CD4-positive, alpha-beta T cell treated with Interferon gamma for 1 hour (primary cell): ENCODE data around the gene METTL26.

Experiments
- DNase-seq: peaks from one replicate; pipeline ENCODE4 v3.0.0-alpha.2; 2020

METTL26 gene

DNA sequence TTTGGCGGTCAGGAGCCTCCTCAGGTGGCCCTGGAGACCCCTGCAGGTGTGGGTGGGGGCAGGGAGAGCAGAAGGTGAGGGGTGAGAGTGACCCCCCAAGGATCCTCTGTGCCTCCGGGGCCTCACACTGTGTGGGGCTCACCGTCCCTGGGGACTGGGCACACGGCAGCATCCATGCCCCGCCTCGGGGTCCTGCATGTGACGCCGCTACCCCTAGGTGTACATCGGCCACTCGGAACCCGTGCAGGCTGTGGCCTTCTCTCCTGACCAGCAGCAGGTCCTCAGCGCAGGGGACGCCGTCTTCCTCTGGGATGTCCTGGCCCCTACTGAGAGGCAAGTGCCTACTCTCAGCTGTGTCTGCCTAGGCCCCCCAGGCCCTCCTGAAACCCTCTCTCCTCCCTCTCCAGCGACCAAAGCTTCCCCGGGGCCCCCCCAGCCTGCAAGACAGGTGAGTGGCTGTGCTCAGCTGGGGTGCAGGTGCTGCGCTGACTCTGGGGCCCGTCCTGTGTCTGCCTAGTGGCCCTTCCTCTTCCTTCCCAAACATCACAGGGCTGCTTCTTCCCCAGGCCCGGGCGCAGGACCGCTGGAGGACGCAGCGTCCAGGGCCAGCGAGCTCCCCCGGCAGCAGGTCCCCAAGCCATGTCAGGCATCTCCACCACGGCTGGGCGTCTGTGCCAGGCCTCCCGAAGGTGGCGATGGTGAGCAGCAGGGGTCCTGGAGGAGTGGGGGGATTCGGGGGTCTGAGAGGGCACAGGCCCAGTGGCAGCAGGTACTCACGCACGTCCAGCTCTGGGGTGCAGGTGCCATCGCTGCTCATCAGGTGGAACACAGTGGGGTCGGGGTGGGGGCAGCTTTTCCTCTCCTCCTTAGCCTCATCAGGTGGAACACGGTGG, 22.8 kb upstream of the METTL26 start:
- no peak for DNase-seq

DNA sequence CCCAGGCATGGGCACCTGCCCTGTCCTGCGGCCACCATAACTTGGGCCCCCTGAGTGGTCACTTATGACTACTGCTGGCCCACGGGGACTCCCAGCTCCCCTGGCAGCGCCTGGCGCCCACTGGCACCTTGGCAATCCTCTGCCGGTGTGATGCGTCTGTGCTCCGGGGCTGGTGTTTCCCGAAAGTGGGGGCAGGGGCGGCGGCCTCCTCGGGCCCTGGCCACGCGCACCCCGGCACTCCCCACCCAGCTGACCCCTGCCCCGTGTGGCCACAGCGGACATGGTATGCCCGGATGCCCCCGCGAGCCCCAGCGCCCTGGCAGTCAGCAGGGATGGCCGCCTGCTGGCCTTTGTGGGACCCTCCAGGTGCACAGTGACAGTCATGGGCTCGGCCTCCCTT, 21.4 kb upstream of the METTL26 start:
- no peak for DNase-seq

DNA sequence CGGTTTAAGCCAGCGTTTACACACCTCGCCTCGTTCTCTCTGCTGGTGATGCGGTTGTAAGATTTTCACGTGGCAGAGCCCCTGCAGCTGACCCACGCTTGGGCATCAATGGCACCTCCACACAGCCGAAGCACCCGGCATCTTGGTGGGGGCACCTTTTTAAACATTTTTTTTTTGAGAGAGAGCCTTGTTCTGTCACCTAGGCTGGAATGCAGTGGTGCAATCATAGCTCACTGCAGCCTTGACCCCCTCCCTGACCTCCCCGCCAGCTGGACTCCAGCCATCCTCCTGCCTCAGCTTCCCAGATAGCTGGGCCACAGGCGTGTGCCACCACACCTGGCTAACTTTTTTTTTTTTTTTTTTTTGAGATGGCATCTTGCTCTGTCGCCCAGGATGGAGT, 17.9 kb upstream of the METTL26 start:
- no peak for DNase-seq

DNA sequence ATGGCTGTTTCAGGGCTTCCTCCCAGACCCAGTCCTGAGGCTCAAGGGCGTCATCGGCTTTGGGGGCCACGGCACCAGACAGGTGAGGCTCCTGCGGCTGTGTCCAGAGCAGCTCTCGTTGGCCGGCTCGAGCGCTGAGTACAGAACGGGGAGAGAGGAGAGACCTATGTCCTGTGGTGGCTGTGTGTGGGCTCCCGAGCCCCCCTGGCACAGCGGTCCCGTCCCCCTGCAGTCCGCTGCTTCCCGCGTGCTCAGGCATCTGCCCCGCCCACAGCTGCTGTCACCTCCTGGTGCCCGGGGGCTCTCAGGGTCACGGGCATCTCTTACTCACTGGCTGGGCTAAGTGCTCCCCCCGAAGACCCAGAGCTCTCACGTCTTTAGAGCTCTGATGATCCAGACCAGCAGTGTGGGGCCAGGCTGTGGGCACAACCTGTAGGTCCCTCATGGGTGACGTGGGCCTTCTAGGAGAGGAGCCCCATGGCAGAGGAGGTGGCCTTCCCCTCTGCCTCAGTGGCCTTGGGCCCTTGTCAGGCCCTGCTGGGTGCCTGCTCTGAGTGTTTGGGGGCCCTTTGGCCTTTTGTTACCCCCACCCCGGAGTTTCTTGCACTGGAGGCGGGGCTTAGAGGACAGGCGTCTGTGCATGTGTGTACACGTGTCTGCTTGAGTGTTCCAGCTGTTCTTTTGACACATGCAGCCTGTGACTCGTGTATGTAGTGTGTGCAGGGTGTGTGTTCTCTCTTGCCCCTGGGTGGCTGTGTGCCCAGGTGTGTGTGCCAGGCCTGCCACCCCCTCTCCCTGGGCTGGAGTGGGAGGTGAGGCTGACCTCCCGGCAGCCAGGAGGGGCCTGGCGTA, 16.6 kb upstream of the METTL26 start:
- no peak for DNase-seq

DNA sequence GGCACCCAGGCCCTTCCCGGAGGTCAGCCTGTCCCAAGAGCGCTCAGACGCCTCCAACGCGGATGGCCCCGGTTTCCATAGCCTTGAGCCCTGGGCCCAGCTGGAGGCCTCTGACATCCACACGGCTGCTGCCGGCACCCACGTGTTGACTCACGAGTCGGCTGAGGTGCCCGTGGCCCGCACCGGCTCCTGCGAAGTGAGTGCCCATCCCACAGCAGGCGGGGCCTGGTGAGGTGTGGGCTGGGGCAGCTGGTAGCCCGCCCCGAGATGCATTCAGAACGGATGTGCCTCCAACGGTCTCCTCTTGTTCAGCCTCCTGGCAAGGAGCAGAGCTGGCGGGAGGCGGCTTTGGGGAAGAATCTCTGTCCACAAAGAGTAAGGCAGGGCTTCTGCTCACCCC, 15.7 kb upstream of the METTL26 start:
- no peak for DNase-seq

DNA sequence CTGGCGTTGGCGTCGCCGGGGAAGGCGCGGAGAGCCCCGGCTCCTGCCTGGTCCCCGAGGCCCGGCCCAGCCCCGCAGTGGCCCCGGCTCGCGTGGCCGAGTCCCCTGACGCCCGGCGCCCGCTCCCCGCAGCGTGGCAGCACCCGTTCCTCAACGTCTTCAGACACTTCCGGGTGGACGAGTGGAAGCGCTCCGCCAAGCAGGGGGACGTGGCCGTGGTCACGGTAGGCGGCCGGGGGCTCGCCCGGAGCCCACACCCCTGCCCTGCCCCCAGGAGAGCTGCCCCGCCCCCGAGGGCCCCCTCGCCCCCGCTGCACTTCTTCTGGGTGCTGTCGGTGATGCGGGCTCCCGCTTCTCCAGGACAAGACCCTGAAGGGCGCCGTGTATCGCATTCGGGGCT, 13.5 kb upstream of the METTL26 start:
- DNase-seq: no peak

DNA sequence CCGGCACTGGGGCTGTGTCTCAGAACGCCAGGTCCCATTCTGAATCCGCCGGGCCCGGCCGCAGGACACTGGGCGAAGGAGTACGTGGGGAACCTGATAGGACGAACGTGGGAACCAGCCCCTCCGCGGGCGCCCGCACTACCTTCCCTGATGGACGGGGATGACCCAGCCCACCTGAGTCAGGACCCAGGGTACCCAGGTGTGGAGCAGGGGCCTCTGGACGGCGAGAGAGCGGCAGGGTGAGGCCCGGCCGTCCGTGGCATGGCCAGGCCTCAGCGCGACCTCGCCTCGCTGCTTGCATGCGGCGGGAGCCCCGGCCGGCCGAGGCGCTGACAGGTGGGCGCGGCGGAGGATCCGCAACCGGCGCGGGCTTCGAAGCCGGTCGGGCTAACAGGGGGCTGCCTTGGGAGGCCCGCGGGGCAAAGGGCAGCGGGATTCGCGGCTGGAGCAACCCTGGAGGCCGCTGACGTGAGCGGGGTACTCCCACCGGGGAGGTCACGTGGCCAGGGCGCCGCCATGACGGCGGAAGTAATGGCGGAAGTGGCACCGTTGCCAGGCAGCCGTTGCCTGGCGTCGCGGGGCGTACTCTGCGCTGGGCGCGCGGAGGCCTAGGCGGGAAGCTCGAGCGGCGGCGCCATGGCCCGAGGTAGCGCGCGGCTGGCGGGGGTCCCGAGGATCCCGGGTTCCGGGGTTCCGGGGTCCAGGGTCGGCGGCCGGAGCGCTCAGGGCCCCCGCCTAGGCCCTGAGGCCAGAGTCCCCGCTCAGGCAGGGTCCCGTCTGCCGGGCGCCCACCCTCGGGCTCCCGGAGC, 12.9 kb upstream of the METTL26 start, which contains the start of gene WDR90:
TSS of gene WDR90 (plus strand) at position 585 of the 809 bp plus-strand sequence. CDS start at position 637, 52 bp downstream.
- peak; percentile 87 for DNase-seq

DNA sequence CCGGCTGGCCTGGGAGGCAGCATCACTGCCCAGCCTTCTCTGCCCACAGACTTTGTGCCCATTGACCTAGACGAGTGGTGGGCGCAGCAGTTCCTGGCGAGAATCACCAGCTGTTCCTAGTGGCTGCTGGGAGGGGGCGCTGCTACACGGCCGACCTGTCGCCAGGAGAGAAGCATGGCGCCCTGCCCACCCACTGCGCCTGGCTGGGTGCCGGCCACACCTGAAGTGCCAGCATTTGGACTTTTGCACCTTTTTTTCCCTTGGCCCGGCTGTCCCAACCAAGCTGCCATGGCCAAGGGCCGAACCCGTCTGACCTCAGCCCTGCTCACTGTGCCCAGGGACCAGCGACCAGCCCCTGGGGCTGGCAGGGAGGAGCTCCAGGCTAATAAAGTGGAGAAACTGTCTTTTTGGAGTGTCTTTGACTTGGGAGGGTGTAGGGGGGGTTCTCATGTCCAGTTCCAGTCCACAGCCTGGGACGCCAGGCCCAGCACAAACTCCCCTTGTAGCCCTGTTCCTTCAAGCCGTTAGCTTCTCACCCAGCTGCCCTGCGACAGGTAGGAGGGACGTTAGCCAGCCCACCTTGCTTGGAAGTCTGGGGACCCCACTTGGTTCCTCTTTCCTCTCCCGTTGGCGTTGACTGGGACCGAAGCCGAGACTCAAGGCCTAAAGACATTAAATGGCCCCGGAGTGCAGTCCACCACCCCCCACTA, 12.1 kb upstream of the METTL26 start:
- DNase-seq: no peak

DNA sequence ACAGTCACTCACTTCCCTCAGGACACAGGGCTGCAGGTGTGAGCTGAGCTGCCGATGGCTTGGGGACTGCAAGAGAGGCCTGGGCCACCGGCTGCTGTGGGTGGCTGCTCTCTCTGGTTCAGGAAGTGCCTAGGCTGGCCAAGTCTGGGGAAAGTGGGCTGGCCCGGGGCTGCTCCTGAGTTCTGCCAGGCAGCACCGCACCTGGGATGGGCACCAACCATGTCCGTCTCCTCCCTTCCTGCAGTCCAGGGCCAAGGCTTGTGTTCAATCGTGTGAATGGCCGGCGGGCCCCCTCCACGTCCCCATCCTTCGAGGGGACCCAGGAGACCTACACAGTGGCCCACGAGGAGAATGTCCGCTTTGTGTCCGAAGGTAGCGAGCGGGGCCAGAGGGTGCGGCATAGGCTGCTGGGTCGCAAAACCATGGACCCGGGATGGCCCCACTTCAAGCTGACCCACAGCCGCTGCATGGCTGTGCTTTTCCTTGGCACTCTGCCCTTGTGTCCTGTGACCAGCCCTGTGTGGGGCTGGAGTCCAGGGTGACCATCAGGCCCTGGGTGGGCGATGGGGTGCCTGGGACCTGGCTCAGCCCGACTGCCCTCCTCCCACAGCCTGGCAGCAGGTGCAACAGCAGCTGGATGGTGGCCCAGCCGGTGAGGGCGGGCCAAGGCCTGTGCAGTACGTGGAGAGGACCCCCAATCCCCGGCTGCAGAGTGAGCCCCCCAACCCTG, 11.2 kb upstream of the METTL26 start:
- no peak for DNase-seq

DNA sequence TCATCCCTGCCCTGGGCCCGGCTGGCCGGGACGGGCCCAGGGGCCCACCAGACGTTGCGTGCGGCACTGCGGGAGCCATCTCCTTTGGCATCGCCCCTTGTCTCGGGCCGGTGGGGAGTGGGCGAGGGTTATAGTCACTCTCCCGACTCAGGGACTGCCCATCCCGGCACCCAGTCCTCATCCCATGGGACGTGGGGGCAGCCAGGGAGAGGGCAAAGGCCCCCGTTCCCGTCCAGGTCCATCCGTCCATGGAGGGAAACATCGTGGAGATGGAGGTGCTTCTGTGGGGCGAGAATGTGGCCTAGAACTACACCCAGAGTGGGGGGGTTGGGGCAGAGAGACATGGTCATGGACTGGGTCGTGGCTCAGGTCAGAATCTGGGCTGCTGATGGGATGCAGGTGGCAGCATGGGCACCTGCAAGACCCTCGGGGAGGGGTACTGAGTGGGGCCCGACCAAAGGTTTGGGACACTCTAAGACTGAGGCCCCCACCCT, 10.6 kb upstream of the METTL26 start:
- DNase-seq: no peak

DNA sequence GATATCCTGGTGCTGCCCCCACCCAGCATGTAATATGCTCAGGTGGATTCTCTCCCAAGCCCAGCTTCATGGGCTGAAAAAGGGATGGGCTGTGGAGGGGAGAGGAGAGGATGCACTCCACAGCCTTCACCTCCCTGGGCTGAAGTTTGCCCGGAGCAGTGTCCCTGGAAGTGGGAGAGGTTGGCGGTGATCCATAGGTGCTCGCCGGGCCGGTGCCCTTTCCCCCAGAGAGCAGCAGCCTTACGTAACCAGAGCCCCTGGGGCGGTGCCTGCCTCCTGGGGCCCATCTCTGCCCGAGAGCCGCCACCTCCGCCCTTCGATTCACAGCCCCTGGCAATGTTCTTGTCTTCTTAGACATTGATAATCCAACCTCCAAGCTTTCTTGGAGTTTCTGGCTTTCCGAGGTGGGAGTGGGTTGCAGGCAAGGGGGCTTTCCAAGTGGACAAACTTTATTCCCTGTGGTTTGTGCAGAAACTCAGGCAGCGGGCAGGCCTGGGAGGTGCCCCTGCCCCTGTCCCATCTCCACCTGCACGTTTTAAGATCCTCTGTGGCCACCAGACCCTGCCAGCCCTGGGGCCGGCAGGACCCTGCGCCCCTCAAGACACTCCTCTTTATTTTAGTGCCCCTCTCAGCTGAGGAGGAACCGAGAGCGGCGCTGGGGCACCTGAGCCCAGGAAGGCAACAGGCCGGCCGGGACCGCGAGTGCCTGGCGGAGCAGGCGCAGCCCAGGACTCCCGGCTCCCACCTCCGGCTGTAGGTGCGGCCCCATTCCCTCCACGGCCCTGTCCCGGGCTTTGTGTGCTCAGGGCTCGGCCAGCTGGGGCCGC, 10.0 kb upstream of the METTL26 start:
- DNase-seq: no peak

DNA sequence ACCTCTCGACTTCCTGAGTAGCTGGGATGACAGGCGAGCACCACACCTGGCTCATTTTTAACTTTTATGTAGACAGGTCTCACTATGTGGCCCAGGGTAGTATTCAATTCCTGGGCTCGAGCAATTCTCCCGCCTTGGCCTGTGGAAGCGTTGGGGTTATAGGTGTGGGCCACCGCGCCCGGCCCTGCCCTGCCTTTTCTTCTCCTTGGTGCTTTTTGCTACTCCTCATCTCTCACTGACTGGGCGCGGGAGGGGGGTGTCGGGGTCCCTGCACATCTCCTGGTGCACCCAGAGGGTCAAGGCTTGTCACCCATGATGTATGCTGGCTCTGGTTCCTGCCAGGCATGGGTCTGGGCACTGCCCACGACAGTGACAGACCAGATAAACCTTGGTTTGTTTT, 8.5 kb upstream of the METTL26 start:
- no peak for DNase-seq

DNA sequence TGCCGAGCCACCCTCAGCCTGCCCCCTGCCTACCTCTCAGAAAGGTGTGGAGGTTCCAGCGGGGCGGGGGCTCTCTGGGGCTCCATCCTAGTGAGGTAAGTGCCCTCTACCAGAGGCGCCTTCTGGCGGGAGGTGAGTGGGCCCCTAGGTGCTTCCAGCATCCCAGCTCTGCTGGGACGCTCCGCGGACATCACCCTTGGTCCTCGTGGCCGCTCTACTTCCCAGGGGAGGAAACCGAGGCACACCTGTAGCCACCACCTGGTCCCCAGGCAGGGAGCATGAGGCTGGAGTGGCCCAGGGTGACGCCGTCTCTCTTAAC, 6.9 kb upstream of the METTL26 start:
- DNase-seq: no peak

DNA sequence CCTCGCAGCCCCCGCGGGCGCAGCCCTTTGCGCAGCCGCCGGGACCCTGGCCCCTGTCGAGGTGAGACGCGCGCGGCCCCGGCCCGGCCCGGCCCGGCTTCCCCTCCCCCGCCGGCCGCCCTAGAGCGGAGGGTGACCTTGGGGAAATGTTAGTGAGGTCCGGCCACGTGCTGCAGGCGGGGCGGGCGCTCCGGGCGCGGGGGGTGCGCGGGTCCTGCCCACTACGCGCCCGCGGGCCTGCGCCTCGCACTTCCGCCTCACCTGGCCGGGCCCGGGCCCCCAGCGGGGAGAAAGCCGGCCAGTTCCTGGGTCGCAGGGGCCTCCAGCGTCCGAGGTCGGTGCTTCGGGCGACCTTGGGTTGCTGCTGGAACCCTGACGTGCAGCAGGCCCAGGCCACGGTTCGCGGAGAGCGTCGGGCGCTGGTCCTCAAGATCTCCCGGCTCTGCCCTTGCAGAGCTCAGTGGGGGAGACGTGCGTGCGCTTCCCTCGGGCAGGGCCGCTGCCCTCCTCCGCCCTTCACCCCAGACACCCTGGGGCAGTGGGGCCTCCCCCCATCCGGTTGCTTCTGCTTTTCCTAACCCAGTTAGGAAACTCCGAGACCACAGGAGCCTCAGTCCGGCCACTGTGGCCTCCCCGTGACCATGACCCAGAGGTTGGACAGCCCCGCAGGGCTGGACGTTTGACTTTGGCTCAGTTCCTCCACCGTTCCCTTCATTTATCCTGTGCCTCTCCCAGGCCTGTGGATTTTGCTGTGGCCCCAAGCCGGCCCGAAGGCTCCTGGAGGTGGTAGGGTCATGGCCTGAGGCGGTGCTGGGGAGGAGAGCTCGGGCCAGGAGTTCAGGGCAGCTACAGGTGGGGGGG, 6.3 kb upstream of the METTL26 start:
- peak; percentile 54 for DNase-seq

DNA sequence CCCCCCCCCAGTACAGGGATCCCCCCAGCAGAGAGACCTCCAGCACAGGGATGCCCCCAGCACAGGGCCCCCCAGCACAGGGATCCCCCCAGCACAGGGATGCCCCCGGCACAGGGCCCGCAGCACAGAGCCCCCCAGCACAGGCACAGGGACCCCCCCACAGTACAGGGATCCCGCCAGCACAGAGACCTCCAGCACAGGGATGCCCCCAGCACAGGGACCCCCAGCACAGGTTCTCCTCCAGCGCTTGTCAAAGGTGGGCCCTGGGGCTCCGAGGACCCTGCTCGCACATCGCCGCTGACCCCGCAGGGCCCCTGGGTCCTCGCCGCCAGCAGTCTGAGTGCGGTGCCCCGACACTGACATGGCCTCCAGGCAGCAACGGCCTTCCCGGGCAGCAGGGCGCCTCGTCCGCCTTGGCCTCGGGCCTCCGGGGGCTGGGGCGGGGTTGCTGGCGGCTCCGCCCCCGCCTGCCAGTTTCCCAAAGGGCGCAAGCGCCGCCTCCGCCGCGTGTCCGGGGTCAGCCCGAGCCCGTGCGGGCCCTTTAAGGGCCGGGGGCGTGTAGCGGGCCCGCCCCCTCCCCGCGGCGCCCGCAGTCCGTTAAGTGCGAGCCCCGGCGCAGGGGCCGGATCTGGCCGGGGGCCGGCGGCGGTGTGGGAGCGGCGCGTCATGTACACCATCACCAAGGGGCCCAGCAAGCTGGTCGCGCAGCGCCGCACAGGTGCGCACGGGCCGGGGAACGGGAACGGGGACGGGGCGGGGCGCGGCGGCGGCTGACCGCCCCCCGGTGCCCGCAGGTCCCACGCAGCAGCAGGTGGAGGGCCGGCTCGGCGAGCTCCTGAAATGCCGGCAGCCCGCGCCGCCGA, 5.5 kb upstream of the METTL26 start, which contains the start of gene MCRIP2:
TSS of gene MCRIP2 (plus strand) at position 503 of the 863 bp plus-strand sequence. CDS start at position 667, 164 bp downstream.
- peak; percentile 59 for DNase-seq

DNA sequence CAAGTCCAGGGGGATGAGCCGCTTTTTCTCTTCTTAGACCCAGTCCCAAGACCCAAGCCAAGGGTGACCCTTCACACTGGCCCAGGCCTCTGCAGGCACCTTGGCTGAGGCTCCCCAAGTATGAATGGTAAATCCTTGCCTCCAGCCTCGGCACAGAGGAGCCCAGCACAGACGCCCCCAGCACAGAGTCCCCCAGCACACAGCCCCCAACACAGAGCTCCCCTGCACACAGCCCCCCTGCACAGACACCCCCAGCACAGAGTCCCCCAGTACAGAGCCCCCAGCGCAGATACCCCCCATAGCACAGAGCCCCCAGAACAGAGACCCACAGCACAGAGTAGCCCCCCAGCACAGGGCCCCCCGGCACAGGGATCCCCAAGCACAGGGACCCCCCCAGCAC, 4.5 kb upstream of the METTL26 start:
- DNase-seq: no peak

DNA sequence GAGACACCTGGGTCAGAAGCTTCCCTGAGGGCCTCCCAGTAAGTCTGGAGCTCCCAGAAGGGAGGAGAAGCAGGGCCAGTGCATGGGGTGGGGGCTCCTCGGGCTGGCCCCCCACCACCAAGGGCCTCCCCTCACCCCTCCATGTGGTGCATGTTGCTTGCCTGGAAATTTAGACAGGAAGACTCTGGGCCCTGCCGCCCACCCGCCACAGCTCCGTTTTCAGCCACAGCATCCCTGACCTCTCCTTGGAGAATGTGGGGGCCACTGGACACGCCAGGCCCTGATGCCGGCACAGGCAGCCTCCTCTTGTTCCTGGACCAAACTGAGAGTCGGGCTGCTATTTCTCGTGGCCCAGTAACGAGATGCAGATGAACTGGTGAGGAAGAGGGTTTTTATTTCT, 2.7 kb upstream of the METTL26 start:
- no peak for DNase-seq

DNA sequence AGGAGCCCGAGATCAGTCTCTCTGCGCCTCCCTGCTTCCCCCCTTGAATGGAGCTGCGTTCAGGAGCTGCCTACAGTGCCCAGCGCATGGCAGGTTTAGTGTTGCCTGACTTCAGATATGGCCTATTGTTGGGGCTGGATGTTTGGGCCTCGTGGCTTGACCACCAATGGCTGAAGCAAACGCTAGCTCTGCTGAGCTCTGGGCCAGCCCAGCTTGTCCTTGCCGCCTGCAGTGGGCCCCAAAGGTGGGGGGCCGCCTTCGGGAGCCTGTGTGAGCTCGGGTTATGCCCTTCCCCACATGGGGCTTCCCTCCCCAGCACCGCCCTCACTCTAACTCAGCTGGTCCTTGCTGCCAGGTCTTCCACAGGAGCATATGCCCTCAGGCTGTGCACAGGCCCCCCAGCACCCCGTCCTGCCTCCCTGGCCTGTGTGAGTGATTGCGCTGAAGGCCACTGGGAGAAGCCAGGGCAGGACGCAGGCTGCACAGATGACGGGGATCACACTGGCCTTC, 2.0 kb upstream of the METTL26 start:
- DNase-seq: no peak
